Measurements from ENCODE around the gene TMEM62.

Gene TMEM62

GRCh38 chr15:43103907-43104306 lies 29.5 kb upstream of the TMEM62 start:
- Histone ChIP-seq H3K23ac (ENCODE audit: low read length in 2 of 2) (no peak overlapping the region), H2BK15ac (ENCODE audit: low read depth, poor library complexity, severe bottlenecking) (no peak overlapping the region), H3K18ac (ENCODE audit: low read depth in 1 of 2, low read length in 2 of 2) (no peak overlapping the region), H3K14ac (ENCODE audit: low read length in 2 of 2) (no peak overlapping the region), H3K9me3 (ENCODE audit: control insufficient read depth, low read length) (no peaks in the 10 kb centered on the region), H3K4me2 (ENCODE audit: low read length, poor library complexity, severe bottlenecking) (no peak overlapping the region), H2AFZ (ENCODE audit: low read depth, low read length) (no peak overlapping the region), H2BK12ac (ENCODE audit: low read length in 2 of 2) (no peak overlapping the region), H2BK120ac (ENCODE audit: low read depth, low read length) (no peak overlapping the region), H4K91ac (ENCODE audit: low read length) (no peak overlapping the region), H2BK5ac (ENCODE audit: low read depth, low read length, poor library complexity, severe bottlenecking) (no peak overlapping the region), H3K4ac (ENCODE audit: low read depth in 1 of 2, low read length in 2 of 2) (no peak overlapping the region), H3K27me3 (ENCODE audit: control insufficient read depth in 1 of 2, insufficient read depth in 1 of 2, low read length in 2 of 2) (no peaks in the 10 kb centered on the region), H3K9ac (ENCODE audit: low read length) (peak overlapping the region; percentile 48), H2AK5ac (ENCODE audit: low read length, severe bottlenecking) (no peak overlapping the region), H3K36me3 (ENCODE audit: control insufficient read depth in 1 of 2, insufficient read depth in 2 of 2, low read depth in 1 of 2, low read length in 2 of 2) (peaks cover 3 to 31% of the 10 kb centered on the region in 2 experiments), H3K27ac (ENCODE audit: low read length, poor library complexity, severe bottlenecking) (no peak overlapping the region), H3K79me1 (replicated peaks; ENCODE audit: low read length, poor library complexity, severe bottlenecking) (peaks cover 4% of the 10 kb centered on the region), H3K4me1 (ENCODE audit: control insufficient read depth, insufficient read depth, low read depth, low read length) (peaks cover 2% of the 10 kb centered on the region), H4K8ac (ENCODE audit: low read length) (no peak overlapping the region), H3K4me3 (ENCODE audit: insufficient read depth in 1 of 2, low read depth in 1 of 2, low read length in 2 of 2) (peak overlapping the region in 1 of 2 experiments; percentile 92)
- no peak for DNase-seq
- no CpG with 5 or more reads among the region's 1 CpG for WGBS

DNA sequence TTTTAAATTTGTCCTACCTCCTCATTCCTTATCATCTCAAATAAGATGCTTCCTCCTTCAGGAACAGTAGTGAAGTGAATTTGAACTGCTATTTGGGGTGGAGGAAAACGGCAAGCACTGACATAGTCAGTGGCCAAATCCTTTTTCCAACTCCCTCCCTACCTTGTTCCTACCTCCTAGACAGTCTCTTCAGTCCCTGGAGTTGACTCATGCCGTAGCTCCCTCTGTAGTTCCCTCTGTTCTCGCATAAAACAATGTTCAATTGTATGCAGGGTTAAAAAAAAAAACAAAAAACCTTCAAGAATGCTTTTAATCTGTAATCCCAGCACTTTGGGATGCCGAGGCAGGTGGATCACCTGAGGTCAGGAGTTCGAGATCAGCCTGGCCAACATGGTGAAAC lies 29.0 kb upstream of the TMEM62 start:
- Histone ChIP-seq H4K91ac (ENCODE audit: low read length) (no peak overlapping the region), H3K4me3 (ENCODE audit: insufficient read depth in 1 of 2, low read depth in 1 of 2, low read length in 2 of 2) (peak overlapping the region in 1 of 2 experiments; percentile 92), H3K23ac (ENCODE audit: low read length in 2 of 2) (no peak overlapping the region), H2AK5ac (ENCODE audit: low read length, severe bottlenecking) (no peak overlapping the region), H3K36me3 (ENCODE audit: control insufficient read depth in 1 of 2, insufficient read depth in 2 of 2, low read depth in 1 of 2, low read length in 2 of 2) (peaks cover 3 to 29% of the 10 kb centered on the region in 2 experiments), H2BK120ac (ENCODE audit: low read depth, low read length) (no peak overlapping the region), H2BK12ac (ENCODE audit: low read length in 2 of 2) (no peak overlapping the region), H3K27me3 (ENCODE audit: control insufficient read depth in 1 of 2, insufficient read depth in 1 of 2, low read length in 2 of 2) (no peaks in the 10 kb centered on the region), H3K18ac (ENCODE audit: low read depth in 1 of 2, low read length in 2 of 2) (no peak overlapping the region), H3K79me1 (replicated peaks; ENCODE audit: low read length, poor library complexity, severe bottlenecking) (peaks cover 4% of the 10 kb centered on the region), H3K4me2 (ENCODE audit: low read length, poor library complexity, severe bottlenecking) (peak overlapping the region; percentile 56), H4K8ac (ENCODE audit: low read length) (no peak overlapping the region), H3K14ac (ENCODE audit: low read length in 2 of 2) (no peak overlapping the region), H3K9me3 (ENCODE audit: control insufficient read depth, low read length) (no peaks in the 10 kb centered on the region), H2BK5ac (ENCODE audit: low read depth, low read length, poor library complexity, severe bottlenecking) (no peak overlapping the region), H3K27ac (ENCODE audit: low read length, poor library complexity, severe bottlenecking) (no peak overlapping the region), H2BK15ac (ENCODE audit: low read depth, poor library complexity, severe bottlenecking) (no peak overlapping the region), H3K9ac (ENCODE audit: low read length) (peak overlapping the region; percentile 99), H3K4ac (ENCODE audit: low read depth in 1 of 2, low read length in 2 of 2) (no peak overlapping the region), H2AFZ (ENCODE audit: low read depth, low read length) (no peak overlapping the region), H3K4me1 (ENCODE audit: control insufficient read depth, insufficient read depth, low read depth, low read length) (peaks cover 2% of the 10 kb centered on the region)
- WGBS, result 67% methylated on average over 5 of the region's 5 CpGs
- DNase-seq, result no peak

GRCh38 chr15:43105077-43105736 lies 28.2 kb upstream of the TMEM62 start:
- Histone ChIP-seq H3K27me3 (ENCODE audit: control insufficient read depth in 1 of 2, insufficient read depth in 1 of 2, low read length in 2 of 2) (no peaks in the 10 kb centered on the region), H3K4me3 (ENCODE audit: insufficient read depth in 1 of 2, low read depth in 1 of 2, low read length in 2 of 2) (peak overlapping the region; percentile 48 to 92)
- WGBS, result 21% methylated on average over 11 of the region's 11 CpGs

DNA sequence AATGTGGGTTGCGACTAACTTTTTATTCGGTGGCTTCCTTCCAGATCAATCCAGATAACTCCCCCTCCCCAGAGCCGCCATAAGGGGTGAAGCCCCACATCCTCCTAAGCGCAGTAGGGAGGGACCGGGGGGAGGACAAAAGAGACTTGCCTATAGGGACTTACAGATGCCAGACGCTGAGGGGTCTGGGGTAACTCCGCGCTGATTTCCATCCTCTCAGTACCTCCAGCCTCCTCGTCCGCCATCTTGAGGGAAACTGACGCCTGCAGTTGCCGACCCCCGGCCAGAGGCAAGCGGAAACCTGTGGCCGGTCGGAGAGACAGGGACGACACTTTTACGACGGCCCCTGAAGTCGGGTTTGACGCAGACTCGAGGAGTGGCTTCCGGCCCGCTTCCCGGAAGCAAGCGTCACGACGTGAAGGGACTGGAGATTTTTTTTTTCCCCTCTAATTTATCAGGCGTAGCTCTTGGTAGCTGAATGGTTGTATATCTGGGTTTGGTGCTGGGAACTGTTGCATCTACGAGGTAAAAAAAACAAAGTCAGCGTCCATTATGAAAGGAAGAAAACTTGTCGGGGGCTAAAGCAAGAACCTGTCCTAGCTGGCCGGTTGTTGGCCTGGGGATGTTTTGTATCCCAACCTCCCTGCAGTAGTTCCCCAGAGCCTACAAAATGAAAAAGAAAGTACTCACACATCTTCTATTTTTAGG lies 27.5 kb upstream of the TMEM62 start, which contains the start of gene UBR1:
UBR1 (minus strand) TSS at position 261 of the 708 bp plus-strand sequence; CDS start at position 245, 16 bp downstream.
- H3K79me1 ChIP-seq (replicated peaks; ENCODE audit: low read length, poor library complexity, severe bottlenecking), result peaks cover 2% of the 10 kb centered on the region
- peak within 1 kb of the TSS; percentile 53 for H2AFZ ChIP-seq (ENCODE audit: low read depth, low read length)
- H2BK120ac ChIP-seq (ENCODE audit: low read depth, low read length), result peak within 1 kb of the TSS; percentile 51
- H2AK5ac ChIP-seq (ENCODE audit: low read length, severe bottlenecking), result peak within 1 kb of the TSS; percentile 55
- peak within 1 kb of the TSS in 1 of 2 experiments; percentile 84 for H3K4ac ChIP-seq (ENCODE audit: low read depth in 1 of 2, low read length in 2 of 2)
- under 1% methylated on average over 28 of the region's 33 CpGs for WGBS
- peak within 1 kb of the TSS; percentile 59 for H2BK5ac ChIP-seq (ENCODE audit: low read depth, low read length, poor library complexity, severe bottlenecking)
- no peak within 1 kb of the TSS for H2BK15ac ChIP-seq (ENCODE audit: low read depth, poor library complexity, severe bottlenecking)
- no peak within 1 kb of the TSS for H2BK12ac ChIP-seq (ENCODE audit: low read length in 2 of 2)
- H3K14ac ChIP-seq (ENCODE audit: low read length in 2 of 2), result peak within 1 kb of the TSS in 1 of 2 experiments; percentile 94
- H3K18ac ChIP-seq (ENCODE audit: low read depth in 1 of 2, low read length in 2 of 2), result peak within 1 kb of the TSS; percentile 54 to 89
- H3K23ac ChIP-seq (ENCODE audit: low read length in 2 of 2), result no peak within 1 kb of the TSS
- peaks cover 3 to 16% of the 10 kb centered on the region in 2 experiments for H3K36me3 ChIP-seq (ENCODE audit: control insufficient read depth in 1 of 2, insufficient read depth in 2 of 2, low read depth in 1 of 2, low read length in 2 of 2)
- peak within 1 kb of the TSS; percentile 16 for H4K8ac ChIP-seq (ENCODE audit: low read length)
- H3K4me3 ChIP-seq (ENCODE audit: insufficient read depth in 1 of 2, low read depth in 1 of 2, low read length in 2 of 2), result peak within 1 kb of the TSS; percentile 73 to 92
- H3K27me3 ChIP-seq (ENCODE audit: control insufficient read depth in 1 of 2, insufficient read depth in 1 of 2, low read length in 2 of 2), result no peaks in the 10 kb centered on the region
- H4K91ac ChIP-seq (ENCODE audit: low read length), result no peak within 1 kb of the TSS
- H3K27ac ChIP-seq (ENCODE audit: low read length, poor library complexity, severe bottlenecking), result peak within 1 kb of the TSS; percentile 76
- H3K4me2 ChIP-seq (ENCODE audit: low read length, poor library complexity, severe bottlenecking), result peak within 1 kb of the TSS; percentile 94
- DNase-seq, result peak; percentile 97
- H3K9ac ChIP-seq (ENCODE audit: low read length), result peak within 1 kb of the TSS; percentile 99
- H3K9me3 ChIP-seq (ENCODE audit: control insufficient read depth, low read length), result no peaks in the 10 kb centered on the region
- H3K4me1 ChIP-seq (ENCODE audit: control insufficient read depth, insufficient read depth, low read depth, low read length), result peaks cover 2% of the 10 kb centered on the region

More at GRCh38 chr15:43105077-43105736, 28.2 kb upstream of the TMEM62 start:
- Histone ChIP-seq H4K8ac (ENCODE audit: low read length) (no peak overlapping the region), H3K4me2 (ENCODE audit: low read length, poor library complexity, severe bottlenecking) (peak overlapping the region; percentile 94), H2AFZ (ENCODE audit: low read depth, low read length) (no peak overlapping the region), H3K36me3 (ENCODE audit: control insufficient read depth in 1 of 2, insufficient read depth in 2 of 2, low read depth in 1 of 2, low read length in 2 of 2) (peaks cover 3 to 23% of the 10 kb centered on the region in 2 experiments), H2BK15ac (ENCODE audit: low read depth, poor library complexity, severe bottlenecking) (no peak overlapping the region), H3K18ac (ENCODE audit: low read depth in 1 of 2, low read length in 2 of 2) (peak overlapping the region in 1 of 2 experiments; percentile 89), H2AK5ac (ENCODE audit: low read length, severe bottlenecking) (no peak overlapping the region), H4K91ac (ENCODE audit: low read length) (no peak overlapping the region), H3K4ac (ENCODE audit: low read depth in 1 of 2, low read length in 2 of 2) (no peak overlapping the region), H3K79me1 (replicated peaks; ENCODE audit: low read length, poor library complexity, severe bottlenecking) (peaks cover 2% of the 10 kb centered on the region), H3K4me1 (ENCODE audit: control insufficient read depth, insufficient read depth, low read depth, low read length) (peaks cover 2% of the 10 kb centered on the region), H3K27ac (ENCODE audit: low read length, poor library complexity, severe bottlenecking) (peak overlapping the region; percentile 31), H2BK5ac (ENCODE audit: low read depth, low read length, poor library complexity, severe bottlenecking) (no peak overlapping the region), H3K14ac (ENCODE audit: low read length in 2 of 2) (no peak overlapping the region), H2BK12ac (ENCODE audit: low read length in 2 of 2) (no peak overlapping the region), H3K23ac (ENCODE audit: low read length in 2 of 2) (no peak overlapping the region), H3K9ac (ENCODE audit: low read length) (peak overlapping the region; percentile 99), H3K9me3 (ENCODE audit: control insufficient read depth, low read length) (no peaks in the 10 kb centered on the region), H2BK120ac (ENCODE audit: low read depth, low read length) (no peak overlapping the region)
- no peak for DNase-seq

Data from mesenchymal stem cell (in vitro differentiated cells and primary cell).